Measurements from ENCODE around the gene CLMN.

Gene CLMN

GRCh38 chr14:95336192-95336760 is 16.6 kb upstream of the CLMN start:
- H3K27ac ChIP-seq (replicated peaks), result no peak overlapping the region
- no peak overlapping the region for H3K4me3 ChIP-seq (replicated peaks; ENCODE audit: insufficient read depth, low read length)
- TF ChIP-seq POLR2AphosphoS5 (IDR thresholded peaks at IDR 0.05; ENCODE audit: low read depth) (no peak), CTCF (IDR thresholded peaks at IDR 0.05; ENCODE audit: insufficient read depth, low read length) (no peak), REST (IDR thresholded peaks at IDR 0.05; ENCODE audit: insufficient replicate concordance, low read depth) (no peak), SPI1 (IDR thresholded peaks at IDR 0.05; ENCODE audit: borderline replicate concordance, low read depth) (no peak), GABPA (IDR thresholded peaks at IDR 0.05; ENCODE audit: low read depth) (no peak)
- H3K27me3 ChIP-seq (ENCODE audit: insufficient read depth, poor library complexity, severe bottlenecking), result no peaks in the 10 kb centered on the region
- no peak for DNase-seq (ENCODE audit: low read depth in 1 of 2, low spot score in 1 of 2)

- no peak for DNase-seq (ENCODE audit: low read depth in 1 of 2, low spot score in 1 of 2)
Measured at GRCh38 chr14:95335071-95335470, 15.4 kb upstream of the CLMN start.

More at GRCh38 chr14:95335071-95335470, 15.4 kb upstream of the CLMN start:
- TF ChIP-seq CTCF (IDR thresholded peaks at IDR 0.05; ENCODE audit: insufficient read depth, low read length) (no peak), GABPA (IDR thresholded peaks at IDR 0.05; ENCODE audit: low read depth) (no peak), REST (IDR thresholded peaks at IDR 0.05; ENCODE audit: insufficient replicate concordance, low read depth) (no peak), POLR2AphosphoS5 (IDR thresholded peaks at IDR 0.05; ENCODE audit: low read depth) (no peak), SPI1 (IDR thresholded peaks at IDR 0.05; ENCODE audit: borderline replicate concordance, low read depth) (no peak)
- H3K4me3 ChIP-seq (replicated peaks; ENCODE audit: insufficient read depth, low read length), result no peak overlapping the region
- H3K27me3 ChIP-seq (ENCODE audit: insufficient read depth, poor library complexity, severe bottlenecking), result no peaks in the 10 kb centered on the region
- H3K27ac ChIP-seq (replicated peaks), result no peak overlapping the region
